T-helper 1 cell (primary cell): Measurements from ENCODE around the gene CDK5RAP2.

Experiments used
- DNase-seq, 5 donors: peaks; one replicate each; pipeline ENCODE4 v3.0.0-alpha.2; 2012 to 2020

CDK5RAP2 gene

DNA sequence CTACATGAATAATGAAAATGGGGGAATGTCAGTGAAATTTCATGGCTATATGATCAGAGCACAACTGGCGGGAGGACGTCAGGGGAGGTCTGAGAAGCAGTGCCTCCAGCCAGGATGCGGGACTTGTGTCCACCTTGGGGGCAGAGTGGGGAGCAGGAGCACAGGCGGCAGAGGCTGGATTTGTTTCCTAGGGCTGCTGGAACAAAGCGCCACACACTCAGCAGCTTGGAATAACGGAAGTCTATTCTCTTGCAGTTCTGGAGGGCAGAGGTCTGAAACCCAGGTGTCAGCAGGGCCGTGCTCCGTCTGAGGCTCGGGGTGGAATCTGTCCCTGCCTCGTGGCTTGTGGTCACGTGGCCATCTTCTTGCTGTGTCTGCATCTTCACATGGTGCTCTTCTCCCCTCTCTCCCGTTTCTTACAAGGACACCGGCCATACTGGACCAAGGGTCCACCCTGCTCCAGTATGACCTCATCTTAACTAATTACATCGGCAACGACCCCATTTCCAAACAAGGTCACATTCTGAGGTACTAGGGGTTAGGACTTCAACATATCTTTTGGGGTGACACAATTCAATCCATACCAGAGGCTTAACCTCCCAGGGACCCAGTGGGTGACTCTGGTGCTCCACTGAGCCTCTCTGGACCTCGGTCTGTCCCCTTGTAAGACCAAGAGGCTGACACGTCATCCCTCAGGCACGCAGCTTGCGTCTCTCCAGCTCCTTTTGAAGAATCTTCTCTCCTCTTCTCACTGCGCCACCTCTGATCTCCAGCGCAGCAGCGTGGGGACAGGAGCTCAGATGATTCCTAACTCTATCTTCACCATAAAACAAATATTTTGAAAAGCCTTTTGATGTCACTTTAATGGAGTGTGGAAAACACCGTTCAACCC is 202.5 kb downstream of the CDK5RAP2 start:
- DNase-seq, result no peak

- DNase-seq, result no peak
These were observed 203.9 kb downstream of the CDK5RAP2 start for GRCh38 chr9:120376101-120376500.

DNA sequence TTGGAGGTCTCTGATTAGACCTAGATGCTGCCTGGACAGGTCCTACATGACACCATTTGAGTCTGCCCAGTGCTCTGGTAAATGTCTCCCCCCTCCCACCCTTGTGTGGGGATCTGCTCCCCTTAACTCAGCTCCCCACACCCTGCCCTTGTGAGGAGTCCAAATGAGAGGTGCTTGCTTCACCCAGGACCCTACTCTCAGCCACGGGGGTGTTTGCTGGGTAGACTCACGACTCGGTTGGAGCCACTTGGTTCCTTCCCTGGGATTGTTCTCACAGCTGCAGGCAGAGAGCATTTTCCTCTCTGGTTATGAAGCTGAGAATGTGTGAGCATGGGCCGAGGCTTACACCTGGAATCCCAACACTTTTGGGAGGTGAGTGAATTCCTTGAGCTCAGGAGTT is 204.7 kb downstream of the CDK5RAP2 start:
- no peak for DNase-seq

GRCh38 chr9:120374817-120375216 is 205.2 kb downstream of the CDK5RAP2 start:
- DNase-seq, result no peak

GRCh38 chr9:120374239-120374638 is 205.7 kb downstream of the CDK5RAP2 start:
- no peak for DNase-seq

DNA sequence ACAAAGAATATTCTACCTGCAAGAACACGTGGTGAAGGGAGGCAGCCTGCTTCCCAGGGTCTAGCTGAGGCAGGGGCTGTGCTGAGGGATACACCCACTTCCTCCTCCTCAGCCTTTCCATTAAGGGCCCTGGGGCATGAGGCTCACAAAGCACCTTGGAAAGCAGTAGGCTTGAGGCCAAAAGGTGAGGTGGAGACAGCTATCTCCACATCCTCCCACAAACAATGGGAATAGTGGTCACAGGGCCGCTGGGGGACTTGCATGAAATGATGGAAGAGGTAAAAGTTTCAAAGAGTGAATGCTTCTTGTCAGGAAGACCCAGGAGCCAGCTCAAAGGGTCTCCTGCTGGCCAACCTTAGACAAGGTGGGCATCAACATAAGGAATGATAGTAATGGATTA is 207.9 kb downstream of the CDK5RAP2 start:
- DNase-seq, result no peak

DNA sequence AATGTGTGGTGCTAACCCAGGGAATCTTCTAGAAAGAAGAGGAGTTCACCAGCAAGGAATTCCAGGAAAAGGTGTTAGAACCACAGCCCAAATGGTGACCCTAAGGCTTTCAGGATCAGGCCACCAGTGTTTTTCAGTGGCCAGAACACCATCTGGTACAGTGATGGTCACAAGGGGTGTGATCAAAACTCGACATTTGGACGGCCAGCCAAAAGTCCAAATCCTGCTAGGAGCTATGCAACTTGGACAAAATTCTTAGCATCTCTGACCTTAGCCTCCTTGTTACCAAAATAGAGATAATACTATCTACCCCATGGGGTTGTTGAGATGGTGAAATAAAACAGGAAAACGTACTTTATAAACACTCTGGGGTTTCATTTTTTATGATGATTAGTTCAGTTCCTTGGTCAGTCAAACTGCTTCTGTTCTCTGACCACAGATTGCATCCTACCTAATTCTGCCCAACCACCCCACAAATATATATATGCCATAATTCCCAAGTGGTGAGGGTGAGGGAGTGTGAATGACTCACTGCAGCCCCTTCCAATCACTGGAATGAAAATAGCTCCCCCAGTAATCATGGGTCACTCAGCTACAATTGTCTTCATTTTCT is 210.3 kb downstream of the CDK5RAP2 start:
- no peak for DNase-seq

DNA sequence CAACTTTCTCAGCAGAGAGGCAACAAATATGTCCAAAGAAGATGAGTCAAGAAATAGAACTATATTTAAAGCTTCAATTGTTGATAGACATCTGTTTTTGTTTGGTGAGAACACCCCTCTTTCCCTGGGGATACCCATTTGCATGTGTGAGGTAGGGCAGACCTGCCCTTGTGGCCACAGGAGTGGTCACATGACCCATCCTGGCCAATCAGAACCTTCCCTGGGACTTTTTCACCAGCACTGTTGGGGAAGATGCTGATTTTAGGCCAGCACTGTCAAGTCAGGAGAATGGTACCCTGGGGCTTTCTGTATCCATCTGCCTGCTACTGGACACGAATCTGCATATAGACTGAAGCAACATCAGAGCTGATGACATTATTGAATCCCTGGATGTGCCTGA is 211.2 kb downstream of the CDK5RAP2 start:
- no peak for DNase-seq

DNA sequence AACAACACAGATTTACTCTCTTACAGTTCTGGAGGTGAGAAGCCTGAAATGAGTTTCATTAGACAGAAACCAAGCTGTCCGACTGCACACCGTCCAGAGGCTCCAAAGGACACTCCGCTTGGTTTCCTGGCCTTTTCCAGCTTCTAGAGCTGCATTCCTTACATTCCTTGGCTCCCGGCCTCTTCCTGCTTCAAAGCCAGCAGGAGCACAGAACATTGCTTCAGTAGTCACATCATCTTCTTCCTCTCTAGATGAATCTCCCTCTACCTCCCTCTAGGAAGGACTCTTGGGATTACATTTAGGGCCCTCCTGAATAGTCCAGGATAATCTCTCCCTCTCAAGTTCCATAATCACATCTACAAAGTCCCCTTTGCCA is 213.3 kb downstream of the CDK5RAP2 start:
- no peak for DNase-seq

- DNase-seq, result no peak
These were observed 214.6 kb downstream of the CDK5RAP2 start for GRCh38 chr9:120365386-120365785.

DNA sequence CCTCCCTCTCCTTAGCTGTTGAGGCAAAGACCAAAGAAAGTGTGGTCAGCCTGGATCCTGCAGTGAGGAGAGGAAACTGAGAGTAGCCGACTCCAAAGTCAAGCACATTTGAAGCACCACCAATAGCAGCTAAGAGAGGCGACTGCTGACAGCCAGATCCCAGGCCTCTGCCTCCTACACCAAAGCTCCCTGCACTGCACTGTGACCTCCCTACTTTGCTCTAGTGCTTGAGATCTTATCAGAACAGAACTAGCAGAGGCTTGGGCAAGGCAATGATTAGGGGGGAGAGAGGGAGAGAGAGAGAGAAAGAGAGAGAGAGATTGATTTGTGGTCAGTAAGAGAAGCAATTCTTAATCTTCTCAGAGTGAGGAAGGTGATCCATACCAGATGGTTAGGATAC is 216.3 kb downstream of the CDK5RAP2 start:
- DNase-seq, result no peak

DNA sequence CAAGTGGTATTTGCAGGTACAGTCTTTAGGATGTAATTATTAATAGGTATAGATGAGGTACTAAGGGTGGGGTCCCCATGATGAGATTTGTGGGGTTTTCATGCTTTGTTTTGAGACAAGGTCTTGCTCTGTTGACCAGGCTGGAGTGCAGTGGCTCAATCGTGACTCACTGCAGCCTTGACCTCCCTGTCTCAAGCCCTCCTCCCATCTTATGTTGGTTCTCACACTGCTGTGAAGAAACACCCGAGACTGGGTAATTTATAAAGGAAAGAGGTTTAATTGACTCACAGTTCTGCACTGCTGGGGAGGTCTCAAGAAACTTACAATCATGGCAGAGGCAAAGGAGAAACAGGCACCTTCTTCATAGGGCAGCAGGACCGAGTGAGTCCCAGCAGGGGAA is 217.5 kb downstream of the CDK5RAP2 start:
- DNase-seq, result no peak

- no peak for DNase-seq
These were observed 218.4 kb downstream of the CDK5RAP2 start for GRCh38 chr9:120361551-120361950.

GRCh38 chr9:120360510-120360909 is 219.5 kb downstream of the CDK5RAP2 start:
- no peak for DNase-seq

DNA sequence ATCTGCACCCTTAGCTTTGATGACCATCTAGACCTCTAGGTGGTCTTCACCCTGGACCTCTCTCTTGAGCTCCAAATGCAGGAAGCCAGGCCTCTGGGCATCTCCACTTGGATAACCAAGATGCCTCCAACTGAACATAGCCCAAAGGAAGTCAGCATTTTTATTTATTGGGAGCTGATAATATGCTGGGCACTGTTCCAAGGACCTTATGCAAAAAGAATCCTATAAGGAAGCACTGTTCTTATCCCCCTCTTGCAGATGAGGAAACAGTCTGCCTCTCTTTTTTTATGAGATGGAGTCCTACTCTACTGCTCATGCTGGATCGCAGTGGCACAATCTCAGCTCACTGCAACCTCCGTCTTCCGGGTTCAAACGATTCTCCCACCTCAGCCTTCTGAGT is 219.9 kb downstream of the CDK5RAP2 start:
- DNase-seq, result no peak

DNA sequence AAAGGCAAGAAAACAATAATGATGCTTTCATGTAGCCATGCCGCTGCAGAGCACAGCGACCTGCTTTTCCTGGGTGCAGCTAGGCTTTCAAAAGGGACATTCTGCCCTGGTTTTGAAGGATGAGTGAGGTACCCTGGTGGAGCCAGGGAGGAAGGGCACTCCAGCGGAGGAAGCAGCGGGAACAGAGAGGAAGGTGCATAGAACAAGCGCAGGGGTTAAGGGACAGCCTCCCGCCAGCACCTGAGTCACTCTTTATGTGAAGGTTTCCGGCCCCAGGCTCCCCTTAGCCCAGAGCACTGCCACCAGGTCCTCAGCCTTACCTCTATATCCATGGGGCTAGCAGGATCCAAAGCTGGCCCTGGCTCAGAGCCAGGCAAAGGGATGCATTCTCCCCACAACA is 221.1 kb downstream of the CDK5RAP2 start:
- no peak for DNase-seq

- DNase-seq, result no peak
These were observed 226.5 kb downstream of the CDK5RAP2 start for GRCh38 chr9:120353506-120353905.

GRCh38 chr9:120351106-120351505 is 228.9 kb downstream of the CDK5RAP2 start:
- no peak for DNase-seq

- no peak for DNase-seq
These were observed 229.4 kb downstream of the CDK5RAP2 start for GRCh38 chr9:120350596-120350995.

DNA sequence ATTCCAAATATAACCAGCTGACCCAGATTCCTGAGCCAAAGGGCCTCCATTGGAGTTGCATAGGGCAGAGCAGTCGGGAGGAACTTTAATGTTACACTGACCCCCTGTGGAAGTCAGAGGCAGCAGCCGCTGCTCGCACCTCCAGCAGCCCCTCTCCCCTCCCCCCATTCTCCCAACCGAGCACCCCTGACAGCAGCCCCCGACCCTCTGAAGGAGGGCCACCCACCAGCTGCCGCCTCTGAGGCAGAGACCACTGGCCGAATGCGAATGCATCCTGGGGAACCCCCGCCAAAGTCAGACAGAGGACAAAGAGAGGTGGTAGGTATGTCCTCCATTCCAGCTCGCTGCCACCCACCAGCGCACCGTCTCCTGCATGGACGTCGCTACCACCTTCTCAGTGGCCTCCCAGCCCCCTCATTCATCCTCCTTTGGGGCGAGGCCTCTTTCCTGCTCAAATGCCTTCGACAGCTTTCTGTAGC is 231.0 kb downstream of the CDK5RAP2 start:
- no peak for DNase-seq

DNA sequence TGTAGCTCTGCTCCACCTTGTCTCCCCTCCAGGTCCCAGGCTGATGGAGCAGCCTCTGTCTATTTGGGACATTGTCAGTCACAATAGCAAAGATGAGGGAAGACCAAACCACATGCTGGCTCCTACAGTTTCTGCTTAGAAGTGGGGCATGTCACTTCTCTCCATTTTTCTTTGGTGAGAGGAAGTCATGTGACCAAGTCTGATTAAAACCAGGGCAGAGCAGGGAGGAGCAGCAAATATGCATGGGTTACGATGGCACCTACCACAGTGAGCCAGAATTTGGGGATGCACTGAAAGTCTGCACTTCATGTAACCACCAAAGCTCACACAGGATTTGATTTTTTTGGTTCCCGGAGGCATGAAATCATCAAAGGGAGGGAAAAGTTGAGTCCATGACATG is 234.6 kb downstream of the CDK5RAP2 start:
- DNase-seq, result no peak

- no peak for DNase-seq
These were observed 235.7 kb downstream of the CDK5RAP2 start for GRCh38 chr9:120344230-120344629.

DNA sequence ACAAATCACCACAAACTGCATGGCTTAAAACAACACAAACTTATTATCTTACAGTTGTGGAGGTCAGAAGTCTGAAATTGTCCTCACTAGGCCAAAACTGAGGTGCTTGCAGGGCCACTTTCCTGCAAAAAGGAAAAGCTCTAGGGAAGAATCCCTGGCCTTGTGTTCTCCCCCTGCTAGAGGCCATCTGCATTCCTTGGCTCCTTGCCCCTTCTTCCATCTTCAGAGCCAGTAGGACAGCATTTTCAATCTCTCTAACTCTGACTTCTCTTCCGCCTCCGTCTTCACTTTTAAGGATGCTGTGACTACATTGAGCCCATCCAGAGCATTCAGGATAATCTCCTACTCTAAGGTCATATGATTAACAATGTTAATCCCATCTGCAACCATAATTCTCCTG is 236.6 kb downstream of the CDK5RAP2 start:
- DNase-seq, result no peak
